Inferior parietal cortex (tissue), 1 donor: ENCODE results near the gene NLK.
A peak's percentile ranks its signal among the peaks of the same experiment; 100 is the strongest.

Experiments used
- DNase-seq: peaks from one replicate; pipeline ENCODE4 v3.0.0-alpha.2; 2016; ENCODE audit errors: extremely low spot score

NLK gene

DNA sequence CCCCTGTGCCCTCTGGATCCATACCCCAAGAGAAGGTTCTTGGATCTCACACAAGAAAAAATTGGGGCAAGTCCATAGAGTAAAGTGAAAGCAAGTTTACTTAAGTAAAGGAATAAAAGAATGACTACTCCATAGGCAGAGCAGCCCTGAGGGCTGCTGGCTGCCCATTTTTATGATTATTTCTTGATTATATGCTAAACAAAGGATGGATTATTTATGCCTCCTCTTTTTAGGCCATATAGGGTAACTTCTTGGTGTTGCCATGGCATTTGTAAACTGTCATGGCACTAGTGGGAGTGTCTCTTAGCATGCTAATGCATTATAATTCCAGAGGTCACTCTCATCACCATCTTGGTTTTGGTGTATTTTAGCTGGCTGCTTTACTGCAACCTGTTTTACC, 70.8 kb downstream of the NLK start:
- DNase-seq: no peak

DNA sequence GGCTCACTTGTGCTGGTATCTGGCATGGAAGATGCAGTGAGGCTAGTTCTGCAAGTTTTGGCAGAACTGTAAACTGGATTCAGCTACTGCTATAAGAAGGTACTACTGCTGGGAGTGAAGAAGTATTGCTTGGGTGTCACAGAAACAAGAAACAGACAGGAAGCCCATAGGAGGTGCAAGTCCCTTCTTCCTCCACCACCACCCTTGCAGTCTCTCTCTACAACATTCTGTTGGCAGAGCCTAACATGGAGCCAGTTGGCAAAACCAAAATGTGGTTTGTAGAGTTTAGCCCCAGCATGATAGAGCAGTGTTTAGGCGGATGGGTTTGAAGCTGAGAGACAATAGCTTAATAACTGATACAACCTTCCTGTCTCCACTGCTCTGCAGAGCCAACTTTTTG, 72.6 kb downstream of the NLK start:
- DNase-seq: no peak

DNA sequence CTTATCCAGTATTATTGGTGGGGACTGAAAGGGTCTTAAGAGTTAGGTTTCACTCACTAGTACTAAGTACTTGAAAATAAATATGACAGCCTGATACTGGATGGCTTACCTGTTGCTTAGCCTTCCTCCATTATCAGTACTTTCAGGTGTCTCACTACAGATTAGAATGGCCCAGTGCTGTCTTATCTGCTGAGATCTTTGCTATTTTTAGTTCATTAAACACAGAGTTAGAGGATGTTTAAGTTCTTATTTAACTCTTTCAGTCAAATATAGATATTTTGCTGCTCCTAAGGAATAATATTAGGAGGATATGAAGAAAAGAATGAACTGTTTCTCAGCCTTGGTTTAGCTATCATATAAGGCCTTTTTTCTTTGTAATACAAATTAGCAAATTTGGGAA, 74.8 kb downstream of the NLK start:
- DNase-seq: no peak

DNA sequence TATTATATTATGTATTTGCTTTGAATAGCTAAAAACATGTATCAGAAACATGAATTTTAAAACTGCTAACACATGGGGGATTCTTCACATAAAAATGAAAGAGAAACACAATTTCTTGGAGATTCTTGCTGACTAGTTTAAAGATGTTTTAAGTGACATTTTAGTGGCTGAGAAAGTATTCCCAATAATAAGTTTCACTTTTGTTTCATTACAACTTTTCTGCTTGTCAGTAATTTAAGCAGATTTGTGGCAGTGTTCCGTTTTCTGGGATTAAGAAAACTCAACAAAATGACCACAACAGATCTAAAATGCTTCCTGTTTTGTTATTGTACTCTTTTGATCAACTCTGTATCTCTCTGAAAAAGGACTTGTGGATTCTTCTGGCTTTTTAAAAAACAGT, 75.9 kb downstream of the NLK start:
- DNase-seq: no peak

DNA sequence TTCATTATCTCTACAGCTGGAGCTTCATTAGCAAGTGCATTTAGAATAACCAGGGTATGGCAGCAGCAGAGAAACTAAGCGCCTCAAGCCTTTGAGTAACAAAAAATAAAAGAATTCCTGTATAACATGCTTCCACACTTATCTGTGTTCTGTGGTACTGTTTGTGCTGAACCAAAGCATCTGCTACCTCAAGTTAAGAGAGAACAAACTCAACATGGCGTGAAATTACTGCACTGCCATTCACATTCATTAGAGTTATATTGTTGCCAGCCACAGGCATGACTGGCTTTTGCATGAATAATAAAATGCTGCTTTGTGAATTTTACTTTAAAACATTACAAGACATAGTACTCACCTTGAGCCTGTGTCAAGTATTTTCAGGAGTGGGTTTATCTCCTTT, 76.6 kb downstream of the NLK start:
- DNase-seq: no peak

DNA sequence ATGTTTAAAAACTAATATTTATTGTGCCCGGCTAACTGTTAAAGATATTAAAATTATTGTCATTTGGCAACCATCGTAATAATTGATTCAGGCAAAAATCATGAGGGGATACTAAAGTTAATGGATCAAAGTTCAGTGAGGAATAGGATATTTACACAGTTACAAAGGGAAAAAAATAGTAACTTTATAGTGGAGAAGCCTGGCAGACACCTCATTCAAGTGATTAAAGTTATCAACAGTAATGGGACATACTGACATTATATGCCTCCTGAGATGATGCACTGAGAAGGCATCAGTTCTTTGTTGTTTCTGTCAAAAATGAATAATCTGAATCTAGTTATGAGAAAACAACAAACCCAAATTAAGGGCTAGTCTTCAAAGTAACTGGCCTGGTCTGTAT, 77.1 kb downstream of the NLK start:
- no peak for DNase-seq

DNA sequence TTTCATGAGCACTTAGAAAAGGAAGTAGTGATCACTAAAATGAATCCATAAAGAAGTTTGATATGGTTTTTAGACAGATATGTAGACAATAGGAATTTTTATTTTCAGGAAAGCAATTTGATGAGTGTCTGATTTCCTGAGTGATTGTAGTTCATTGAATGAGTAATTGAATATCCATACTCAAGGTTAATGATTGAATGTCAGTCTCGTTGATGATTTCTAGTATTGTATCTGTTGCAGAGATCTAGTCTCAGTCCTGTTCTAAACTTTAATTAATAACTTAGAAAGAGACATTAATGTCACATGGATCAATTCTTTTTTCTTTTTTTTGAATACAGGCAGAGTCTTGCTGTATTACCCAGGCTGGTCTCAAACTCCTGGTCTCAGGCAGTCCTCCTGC, 78.3 kb downstream of the NLK start:
- DNase-seq: no peak

DNA sequence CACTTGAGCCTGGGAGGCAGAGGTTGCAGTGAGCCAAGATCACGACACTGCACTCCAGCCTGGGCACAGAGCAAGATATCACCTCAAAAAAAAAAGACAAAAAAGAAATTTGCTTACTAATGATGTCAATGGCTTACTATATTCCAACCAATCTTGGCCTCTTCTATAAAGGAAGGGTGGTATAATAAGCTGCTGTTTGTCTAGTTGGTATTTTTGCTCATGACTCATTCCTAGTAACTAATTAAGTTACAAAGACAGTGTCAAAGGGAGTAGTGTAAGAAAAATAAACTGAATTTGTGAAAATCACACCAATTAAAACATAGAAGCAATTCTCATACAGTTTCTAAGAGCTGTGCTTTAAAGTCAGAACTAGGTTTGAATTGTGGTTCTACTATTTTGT, 82.5 kb downstream of the NLK start:
- DNase-seq: no peak

DNA sequence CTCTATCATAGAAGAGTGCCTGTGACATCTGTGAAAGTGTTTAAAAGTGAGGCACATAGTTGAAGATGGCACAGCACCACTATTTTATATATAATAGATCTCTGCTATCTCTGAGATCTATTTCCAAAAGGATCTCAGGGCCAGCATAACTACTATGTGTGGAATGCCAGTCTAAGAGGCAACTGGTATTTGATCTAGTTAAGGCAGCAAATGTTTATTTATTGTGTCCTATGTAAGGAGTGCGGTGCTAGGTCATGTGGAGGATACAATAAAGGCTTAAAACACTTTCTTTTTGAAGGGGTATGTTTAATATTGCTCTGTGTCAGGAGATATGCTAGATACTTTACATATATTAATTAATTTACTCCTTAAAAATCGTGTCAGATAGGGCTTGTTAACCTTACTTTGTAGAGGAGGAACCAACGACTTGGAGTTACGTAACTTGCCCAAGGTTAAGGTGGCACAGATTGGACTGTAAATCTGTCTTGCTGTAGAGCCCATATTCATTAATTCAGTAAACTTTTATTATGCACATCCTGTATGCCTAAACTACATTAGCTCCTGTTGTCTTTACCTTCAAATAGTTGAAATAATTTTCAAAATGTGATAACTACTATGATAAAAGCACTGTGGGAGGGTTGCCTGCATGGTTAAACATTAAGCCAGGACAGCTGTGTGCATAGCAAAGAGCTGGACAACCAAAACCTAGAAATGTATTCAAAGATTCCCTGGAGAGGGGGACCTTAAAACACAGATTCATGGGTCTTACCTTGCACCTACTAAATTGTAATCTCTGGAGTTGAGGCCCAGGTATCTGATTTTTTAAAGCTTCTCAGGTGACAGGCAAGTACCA, 83.3 kb downstream of the NLK start:
- no peak for DNase-seq

DNA sequence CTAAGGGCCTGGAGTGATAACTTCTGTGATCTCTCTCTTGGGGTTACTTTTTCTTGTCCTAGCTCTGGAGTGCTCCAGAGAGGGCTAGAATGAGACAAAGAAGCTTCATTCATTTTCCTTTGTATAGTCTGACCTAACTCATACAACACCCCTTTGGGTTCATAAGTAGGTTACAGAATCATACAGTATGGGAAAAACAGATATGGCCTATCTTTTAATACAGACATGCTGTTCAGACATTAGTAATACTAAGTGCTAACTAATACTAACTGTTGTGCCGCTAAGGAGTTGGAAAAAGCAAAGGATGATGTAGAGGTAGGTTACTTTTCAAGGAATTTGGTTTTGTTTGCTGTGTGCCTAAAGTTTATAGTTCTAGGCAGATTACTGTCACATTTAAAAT, 84.7 kb downstream of the NLK start:
- DNase-seq: no peak

DNA sequence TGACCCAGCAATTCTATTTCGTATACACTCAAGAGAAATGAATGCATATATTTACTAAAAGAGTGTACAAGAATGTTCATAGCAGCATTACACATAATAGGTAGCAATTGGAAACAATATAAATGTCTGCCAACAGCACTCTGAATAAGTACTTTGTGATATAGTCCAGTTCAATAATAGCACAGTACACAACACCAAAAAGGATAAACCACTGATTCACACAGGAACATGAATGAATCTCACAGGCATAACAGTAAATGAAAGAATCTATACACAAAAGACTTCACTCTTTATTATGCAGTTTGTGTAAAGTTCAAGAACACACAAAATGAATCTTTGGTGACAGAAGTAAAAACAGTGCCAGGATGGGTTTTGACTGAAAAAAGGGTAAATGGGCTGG, 86.3 kb downstream of the NLK start:
- no peak for DNase-seq

DNA sequence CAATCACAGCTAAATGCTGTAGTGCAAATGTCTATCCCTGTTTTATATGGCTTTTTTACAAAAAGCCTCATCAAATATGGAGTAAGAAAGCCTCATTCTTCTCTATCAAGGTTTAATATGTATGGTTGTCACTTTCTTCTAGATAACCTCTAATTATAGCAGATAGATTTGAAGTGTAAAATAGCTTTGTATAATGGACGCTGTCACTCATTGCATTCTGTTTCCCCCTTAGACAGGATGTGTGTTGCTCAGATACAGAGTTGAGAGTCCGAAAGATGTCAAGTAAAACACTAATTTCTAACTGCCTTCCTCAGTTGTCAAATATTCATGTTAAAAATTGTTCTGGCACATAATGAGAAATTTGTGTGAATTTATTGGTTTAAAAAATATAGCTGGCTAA, 88.0 kb downstream of the NLK start:
- DNase-seq: no peak

DNA sequence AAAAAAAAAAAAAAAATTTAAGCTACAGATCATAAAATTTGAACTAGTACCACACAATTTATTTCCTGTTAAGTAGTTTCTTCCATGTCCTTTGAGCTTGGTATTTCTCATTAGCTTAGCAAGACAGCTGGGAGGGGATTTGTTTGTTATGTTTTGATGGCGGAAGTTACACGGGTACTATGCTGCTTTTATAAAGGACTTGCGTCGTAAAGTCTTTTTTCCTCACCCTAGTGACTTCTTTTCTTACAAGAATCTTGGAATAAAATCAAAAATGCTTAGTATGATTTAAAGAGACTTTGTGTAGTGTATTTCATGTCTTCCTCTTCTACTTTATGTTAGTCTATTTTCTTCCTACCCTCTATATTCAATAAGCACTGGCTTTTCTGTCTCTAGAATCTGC, 89.1 kb downstream of the NLK start:
- DNase-seq: no peak

DNA sequence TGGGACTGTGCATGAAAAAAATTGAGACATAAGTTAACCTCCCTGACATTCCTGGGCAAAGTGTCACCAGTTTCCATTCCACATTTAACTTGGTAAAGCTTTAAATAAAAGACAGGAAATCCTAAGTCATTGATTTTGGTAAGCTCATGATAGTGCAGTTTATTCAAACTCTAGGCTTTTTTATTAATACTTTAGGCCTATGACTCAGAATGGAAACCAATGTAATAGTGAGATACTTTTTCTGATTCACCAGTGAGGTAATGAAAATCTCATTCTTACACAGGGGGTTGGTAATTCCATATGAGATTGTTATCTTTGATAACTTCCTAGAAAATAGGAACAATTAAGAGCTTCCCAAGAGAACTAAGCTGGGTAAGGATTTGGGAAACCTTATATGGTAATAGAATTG, 91.1 kb downstream of the NLK start:
- no peak for DNase-seq

DNA sequence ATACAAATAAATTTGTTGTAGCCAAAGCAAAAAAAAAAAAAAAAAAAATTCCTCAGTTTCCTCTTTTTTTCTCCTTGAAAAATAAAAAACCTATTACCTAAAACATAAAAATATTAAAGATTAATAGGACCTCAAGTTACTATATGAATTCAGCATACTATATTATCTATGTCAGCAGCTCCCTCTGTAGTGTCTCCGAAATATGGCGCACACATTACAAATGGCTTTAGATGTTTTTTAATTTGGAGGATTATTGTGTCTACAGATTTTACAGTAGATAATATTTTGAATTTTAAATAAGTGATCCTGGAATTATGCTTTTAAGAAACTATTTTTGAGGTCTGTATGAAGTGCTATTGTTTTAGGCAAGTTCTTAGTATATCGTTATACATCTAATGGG, 94.4 kb downstream of the NLK start:
- DNase-seq: no peak

DNA sequence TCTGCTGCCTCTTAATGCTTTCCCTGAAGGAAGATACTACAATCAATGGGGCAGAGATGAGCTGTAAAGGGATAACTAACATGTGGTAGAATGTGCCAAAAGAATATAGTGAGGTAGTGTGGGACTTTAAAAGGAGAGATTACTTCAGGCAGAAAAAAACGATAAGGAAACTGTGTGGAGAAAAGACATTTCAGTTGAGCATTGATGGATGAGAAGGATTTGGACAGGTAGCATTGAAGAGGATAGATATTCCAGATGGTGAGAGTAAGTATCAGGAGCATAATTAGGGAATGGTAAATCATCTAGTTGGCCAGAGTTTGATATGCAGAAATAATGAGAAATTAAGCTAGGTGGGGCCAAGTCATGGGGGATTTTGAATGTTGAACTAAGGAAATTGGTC, 97.3 kb downstream of the NLK start:
- DNase-seq: no peak

DNA sequence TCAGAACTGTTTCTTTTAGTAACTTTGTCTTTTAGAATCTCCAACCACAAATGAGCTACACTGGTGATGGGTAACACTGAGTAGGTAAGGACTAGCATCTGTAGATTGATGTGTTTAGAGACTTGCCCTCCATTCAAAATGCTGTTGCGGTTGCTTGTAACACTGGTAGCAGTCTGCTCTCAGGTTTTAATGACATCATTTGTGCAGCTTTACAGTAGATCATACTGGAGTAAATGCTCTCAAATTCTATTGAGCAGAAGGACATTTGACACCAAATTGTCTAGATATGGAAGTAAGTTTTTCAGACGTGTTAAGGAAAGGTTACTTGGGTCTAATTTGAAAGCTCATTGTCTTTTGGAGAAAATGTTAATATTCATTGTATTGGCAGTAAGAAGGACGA, 98.8 kb downstream of the NLK start:
- peak; percentile 42 for DNase-seq

DNA sequence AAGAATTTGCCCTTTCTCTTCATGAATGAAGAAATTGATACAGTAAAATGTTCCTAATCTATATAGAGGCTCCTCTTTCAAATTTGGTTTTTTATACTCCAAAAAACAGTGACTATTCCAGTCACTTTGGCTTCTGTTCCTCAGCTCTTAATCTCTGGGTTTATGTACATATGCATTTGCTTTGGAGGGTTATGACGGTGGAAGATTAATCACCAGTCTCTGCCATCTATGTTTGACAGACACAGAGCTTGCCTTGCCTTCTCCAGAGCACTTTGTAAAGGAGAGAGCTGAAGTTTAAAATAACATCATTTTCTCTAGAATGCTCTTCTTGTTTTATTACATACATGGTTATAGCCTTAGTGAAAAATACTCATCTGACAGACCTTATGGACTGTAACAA, 99.3 kb downstream of the NLK start:
- peak; percentile 41 for DNase-seq

DNA sequence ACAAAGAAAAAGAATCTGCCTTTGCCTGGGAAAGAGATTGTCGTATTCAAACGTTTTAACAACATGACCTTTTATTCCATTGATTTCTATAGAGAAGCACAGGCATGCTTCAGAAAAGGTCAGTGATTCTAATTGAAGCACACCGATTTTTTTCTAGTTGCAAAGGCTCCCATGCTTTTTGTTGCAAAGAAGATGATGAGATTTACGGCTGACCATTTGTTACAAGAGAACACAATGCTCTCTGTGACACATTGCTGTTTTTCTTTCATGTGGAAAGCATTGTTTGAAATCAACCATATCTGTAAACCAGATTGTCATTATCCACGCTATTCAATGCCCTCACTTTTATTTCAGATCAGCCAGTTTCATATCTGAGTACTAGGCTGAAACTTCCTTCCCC, 99.8 kb downstream of the NLK start:
- peak; percentile 56 for DNase-seq

DNA sequence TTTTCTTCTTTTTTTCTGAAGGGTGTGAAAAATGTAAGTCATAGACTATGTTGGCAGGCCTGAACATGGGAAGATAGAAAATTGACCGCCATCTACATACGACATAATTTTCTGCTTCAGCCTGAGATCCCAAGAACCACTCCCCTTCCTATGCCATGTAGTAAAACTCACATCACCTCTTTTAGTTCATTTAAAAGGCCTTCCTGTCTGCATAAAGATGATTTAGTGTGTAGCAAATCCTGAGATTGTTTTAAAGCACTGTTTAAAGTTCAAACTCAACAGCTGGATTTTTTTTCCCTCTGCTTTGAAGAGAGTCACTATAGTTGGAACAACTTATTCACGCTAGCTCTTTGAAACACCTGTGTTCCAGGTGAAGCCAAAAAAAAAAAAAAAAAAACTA, 101.5 kb downstream of the NLK start:
- DNase-seq: no peak

DNA sequence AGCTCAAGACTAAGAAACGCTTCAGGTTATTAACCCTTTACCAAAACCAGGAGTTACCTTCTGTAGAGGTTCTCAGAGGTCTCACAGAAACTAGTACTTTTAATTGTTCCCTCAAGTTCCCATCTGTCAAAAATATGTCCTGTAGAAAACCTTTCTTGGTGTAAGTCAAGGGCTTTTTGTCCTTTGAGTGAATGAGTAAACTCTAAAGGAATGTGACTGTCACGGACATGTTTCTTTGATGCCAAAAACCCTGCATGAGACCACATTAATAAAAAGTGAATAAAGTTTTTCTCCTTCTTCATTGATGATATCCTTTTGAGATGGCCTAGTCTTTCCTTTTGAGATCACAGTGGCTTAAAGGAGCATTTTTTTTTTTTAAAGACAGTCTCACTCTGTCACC, 102.9 kb downstream of the NLK start:
- no peak for DNase-seq

DNA sequence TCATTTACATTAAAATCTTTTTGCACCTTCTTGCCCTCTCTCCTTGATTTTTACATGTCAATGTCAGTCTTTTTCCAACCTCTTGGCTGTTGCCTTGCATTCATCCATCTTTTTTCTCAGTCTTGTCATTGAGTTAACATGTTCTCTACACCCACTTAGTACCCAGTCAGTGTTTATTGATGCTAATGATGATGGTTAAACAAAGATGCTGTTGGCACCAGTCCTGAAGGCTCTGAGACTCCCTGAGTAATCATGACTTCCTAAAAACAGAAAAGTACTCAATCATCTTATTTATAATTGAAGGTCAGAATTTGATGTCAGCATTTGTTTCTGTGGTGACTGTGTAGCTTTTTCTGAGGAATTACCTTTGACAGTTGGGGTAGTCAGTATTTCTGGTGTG, 104.5 kb downstream of the NLK start:
- DNase-seq: no peak

DNA sequence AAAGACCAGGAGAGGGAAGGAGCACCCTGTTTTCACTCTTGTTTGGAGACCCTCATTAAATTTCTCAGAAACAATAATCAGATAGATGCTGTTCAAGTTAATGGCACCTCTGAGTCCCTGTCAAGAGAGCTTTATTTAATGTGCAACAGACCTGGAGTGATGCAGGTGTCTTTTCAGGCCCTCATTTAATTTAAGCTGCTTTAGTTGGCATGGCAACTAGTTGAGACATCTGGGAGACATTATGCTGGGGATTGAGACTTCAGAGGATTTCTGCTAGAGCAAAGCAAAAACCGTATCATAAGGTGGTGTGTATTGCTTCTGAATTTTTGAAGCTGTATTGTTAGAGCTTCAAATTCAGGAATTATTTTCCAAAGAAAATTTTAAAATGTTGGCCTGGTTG, 108.5 kb downstream of the NLK start:
- DNase-seq: no peak

DNA sequence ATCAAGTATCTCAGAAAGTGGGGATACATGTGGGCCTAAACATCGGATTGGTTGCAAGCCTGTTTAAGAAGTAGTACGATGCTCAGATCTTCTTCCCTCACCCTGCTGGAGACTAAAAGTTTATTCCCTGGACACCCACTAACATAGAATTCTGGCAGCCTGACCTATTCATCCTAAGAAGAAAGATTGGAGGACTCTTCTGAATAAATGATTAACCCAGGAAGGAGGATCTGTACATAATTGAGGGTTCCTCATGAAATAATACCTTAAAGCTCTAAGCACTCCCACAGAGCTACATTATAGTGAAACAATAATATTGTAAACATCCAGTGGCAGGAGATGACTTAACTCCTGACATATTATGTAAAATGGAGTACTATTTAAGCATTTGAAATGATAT, 111.7 kb downstream of the NLK start:
- no peak for DNase-seq
